ENCODE results near the gene ERGIC1.

GRCh38 chr5:172868436-172868923 lies 34.4 kb downstream of the ERGIC1 start:
- no peak for TF ChIP-seq POLR2A (IDR thresholded peaks at IDR 0.05)
- no peak for TF ChIP-seq CTCF (IDR thresholded peaks at IDR 0.05)
